GM18502 (cell line): ENCODE data around the gene NOL8.

Experiments
- ATAC-seq: cut with Tn5 transposase; IDR thresholded peaks from one replicate; pipeline ENCODE4 v1.9.1; 2021; ENCODE audit warnings: mild to moderate bottlenecking; ENCODE audit not compliant: unreplicated experiment, poor library complexity

NOL8 gene

DNA sequence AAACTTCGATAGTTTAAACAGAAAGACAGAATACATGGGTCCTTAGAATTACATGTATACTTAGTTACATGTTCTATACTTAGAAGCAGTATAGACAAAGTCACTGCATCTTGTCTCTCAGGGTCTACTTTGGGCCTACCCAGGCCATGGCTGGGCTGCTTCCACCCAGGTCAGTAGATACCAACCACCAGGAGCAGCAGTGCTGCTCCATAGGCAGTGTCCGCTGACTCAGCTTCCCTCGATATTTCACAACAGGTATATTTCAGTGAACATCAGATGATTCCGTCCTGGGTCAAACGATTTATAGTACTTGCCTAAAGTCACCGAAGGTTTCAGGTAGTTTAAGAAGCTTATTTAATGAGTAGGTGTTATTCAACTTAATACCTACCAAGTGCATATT lies 49.6 kb downstream of the NOL8 start:
- no peak for ATAC-seq

DNA sequence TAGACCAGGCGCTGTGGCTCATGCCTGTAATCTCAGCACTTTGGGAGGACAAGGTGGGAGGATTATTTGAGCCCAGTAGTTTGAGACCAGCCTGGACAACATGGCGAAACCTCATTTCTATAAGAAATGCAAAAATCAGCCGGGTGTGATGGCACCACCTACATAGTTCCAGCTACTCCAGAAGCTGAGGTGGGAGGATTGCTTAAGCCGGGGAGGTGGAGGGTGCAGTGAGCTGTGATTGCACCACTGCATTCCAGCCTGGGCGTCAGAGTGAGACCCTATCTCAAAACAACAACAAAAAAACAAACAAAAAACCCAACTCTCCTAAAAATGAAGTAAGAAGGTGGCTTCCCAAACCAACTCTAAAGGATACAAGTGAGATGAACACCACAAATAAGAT lies 54.6 kb downstream of the NOL8 start:
- no peak for ATAC-seq

DNA sequence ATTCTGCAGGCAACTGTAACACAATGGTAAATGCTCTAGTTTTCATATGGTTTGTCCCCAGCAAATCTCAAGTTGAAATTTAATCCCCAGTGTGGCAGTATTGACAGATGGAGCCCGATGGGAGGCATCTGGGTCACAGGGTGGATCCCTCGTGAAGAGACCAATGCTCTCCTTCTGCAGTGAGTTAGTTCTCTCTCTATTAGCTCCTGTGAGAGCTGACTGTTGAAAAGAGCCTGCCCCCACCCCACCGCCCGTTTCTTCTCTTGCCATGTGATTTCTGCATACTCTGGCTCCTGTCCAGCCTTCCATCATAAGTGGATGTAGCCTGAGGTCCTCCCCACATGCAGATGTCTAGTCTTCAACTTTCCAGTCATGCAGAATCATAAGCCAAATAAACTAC lies 58.7 kb downstream of the NOL8 start:
- ATAC-seq, result no peak

DNA sequence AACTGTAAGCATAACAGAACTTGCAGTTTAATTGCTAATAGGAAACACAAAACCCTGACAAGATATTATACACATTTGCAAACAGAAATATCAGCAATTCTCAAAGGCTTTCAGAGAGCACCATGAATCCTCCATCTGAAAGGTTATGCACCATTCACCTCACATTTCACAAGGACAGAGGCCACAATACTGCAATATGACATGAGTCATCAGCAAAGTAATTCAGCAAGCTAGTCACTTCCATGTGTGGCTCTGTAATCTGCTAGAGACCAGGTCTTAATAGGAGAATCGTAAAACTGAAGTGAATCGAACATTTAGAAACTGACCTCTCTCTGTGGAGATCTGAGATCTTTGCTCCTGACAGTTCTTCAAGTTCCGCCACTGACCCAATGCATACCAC lies 60.0 kb downstream of the NOL8 start:
- no peak for ATAC-seq

DNA sequence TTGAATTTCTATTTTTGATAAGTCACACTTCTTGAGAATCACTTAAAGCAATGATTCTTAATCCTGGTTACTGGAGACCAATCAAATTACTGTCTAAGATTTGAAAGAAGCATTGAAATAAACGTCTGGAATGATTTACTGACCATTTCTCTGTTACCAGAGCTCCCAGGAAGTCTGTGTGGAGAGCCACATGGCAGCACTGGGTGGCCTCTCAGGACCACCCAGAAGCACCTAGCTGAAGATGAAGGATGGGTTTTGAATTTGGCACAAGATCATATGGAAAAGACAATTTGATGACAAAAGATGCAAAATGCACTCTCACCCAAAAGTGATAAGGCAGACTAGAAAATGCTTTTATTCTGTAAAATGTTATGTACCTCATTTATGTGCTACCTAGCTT lies 62.0 kb downstream of the NOL8 start:
- no peak for ATAC-seq

DNA sequence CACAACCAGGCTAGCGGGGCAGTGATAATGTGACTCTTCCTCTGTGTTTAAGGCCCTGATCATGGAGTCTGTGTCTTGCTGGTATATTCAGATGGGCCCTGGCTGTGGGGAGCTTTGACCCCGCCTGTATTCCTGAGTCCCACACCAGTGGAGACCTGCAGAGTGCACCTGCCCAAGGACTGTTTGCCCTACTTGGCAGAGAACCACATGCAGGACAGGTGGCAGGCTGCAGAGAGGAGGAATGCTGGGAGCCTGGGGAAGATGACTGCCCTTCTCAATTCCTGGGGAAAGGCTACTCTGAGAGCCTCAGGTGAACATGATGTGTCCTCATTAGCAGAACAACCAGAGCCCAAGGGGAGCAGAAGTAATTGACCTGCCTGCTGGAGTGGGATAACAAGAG lies 67.8 kb downstream of the NOL8 start:
- ATAC-seq, result no peak

DNA sequence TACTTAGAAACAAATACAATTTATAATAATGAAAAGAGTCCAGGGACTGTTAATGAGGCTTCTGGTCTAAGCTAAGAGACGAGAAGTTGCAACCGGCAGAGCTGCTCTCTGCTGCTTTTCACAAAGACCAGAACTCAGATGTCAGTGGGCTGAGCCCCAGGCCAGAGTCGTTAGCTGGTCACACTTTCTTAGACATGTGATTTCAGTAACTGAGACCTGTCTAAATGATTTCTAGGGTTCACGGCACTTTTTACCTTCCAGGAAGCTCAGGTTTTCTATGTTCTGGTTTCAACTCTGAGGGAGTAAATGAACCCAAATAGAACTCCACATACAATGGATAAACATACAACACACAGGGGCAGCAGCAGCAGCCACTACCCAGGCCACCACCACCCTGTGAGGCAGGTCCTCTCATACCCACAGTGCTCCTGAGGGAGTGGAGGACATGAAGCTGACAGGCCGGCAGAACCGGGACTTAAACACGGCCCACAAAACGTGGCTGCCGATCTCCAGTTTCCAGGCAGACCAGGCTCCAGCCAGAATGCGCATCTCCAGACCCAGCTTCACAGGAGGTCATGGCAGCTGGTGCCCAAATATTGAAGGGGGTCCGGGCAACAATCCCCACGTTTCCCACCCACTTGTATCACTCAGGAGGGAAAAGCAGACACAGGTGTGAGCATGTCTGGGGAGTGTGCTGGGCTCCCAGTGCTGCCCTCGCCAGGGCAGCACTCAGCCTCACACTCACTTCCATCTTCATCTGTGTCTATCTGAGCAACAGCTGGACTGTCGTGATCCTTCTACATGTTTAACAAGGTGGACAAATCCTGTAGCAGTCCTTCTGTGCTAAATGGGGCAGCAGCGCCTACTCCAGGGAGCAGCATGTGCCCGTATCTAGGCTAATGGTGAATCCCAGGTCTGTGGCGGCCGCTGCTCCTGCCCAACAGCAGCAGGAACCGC lies 70.5 kb downstream of the NOL8 start:
- no peak for ATAC-seq

DNA sequence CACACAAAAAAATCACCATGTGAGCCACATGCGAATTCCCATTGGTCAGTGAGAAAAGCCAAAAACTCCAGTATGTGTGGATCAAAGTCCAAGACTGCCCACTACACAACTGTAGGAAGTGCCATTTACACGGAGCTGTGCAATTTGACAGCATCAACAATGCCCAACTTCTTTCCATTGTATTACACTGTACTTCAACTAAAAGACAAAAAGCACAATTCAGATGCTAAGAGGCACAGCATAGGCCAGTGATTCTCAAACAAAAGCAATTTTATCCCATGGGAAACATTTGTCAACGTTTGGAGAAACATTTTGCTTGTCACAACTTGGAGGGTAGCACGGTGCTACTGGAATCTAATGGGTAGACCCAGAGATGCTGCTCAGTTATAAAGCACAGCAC lies 71.5 kb downstream of the NOL8 start:
- no peak for ATAC-seq

DNA sequence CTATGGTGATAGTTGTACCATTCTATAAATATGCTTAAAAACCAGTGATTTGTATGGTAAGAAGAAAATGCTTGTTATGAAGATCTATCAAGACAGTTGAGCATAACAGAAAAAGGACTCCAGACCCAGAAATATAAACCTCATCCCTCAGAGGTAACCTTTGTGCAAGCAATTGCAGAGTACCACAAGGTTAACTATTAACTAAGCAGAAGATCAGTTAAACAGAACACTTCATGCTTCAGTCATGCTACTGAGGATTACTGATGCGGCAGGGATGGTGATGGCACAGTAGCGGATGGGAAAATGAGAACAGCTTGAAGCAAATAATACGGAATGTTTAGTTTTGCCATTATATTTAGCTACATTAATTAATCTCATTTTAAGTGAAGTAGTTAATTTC lies 77.2 kb downstream of the NOL8 start:
- no peak for ATAC-seq
